MM.1S (cell line): ENCODE data around the gene CCDC30.

Experiments
- DNase-seq: peaks from one replicate; pipeline ENCODE4 v3.0.0-alpha.2; 2015
- H2AFZ ChIP-seq: fragments of 300-600 bp; sonication (generic); 2 replicates; pipeline ENCODE4 v1.6.0; 2016; ENCODE audit warnings: antibody characterized with exemption, low read length
- H3F3A ChIP-seq: fragments of 300-600 bp; sonication (generic); 2 replicates; pipeline ENCODE4 v1.6.1; 2016; ENCODE audit warnings: mild to moderate bottlenecking, antibody characterized with exemption, low read length, moderate library complexity, mixed read lengths; ENCODE audit not compliant: insufficient read depth
- H3K27ac ChIP-seq: fragments of 300-600 bp; sonication (generic); 2 replicates; pipeline ENCODE4 v1.5.1; 2016; ENCODE audit warnings: mild to moderate bottlenecking, low read length
- H3K27me3 ChIP-seq: fragments of 300-600 bp; sonication (generic); replicated peaks from 2 replicates; pipeline ENCODE4 v1.6.0; 2016; ENCODE audit warnings: low read length; ENCODE audit not compliant: insufficient read depth
- H3K36me3 ChIP-seq: fragments of 300-600 bp; sonication (generic); replicated peaks from 2 replicates; pipeline ENCODE4 v1.6.1; 2016; ENCODE audit warnings: mild to moderate bottlenecking, low read length, mixed read lengths; ENCODE audit not compliant: insufficient read depth
- H3K4me1 ChIP-seq: fragments of 300-600 bp; sonication (generic); 2 replicates; pipeline ENCODE4 v1.6.1; 2016; ENCODE audit warnings: low read length, mixed read lengths
- H3K4me2 ChIP-seq: fragments of 300-600 bp; sonication (generic); 2 replicates; pipeline ENCODE4 v1.6.0; 2016; ENCODE audit warnings: low read depth, low read length
- H3K4me3 ChIP-seq: fragments of 300-600 bp; sonication (generic); 2 replicates; pipeline ENCODE4 v1.5.1; 2016; ENCODE audit warnings: low read length, mixed read lengths
- H3K79me2 ChIP-seq: fragments of 300-600 bp; sonication (generic); 2 replicates; pipeline ENCODE4 v1.6.1; 2016; ENCODE audit warnings: mixed run types, low read length, mixed read lengths
- H3K9ac ChIP-seq: fragments of 300-600 bp; sonication (generic); 2 replicates; pipeline ENCODE4 v1.6.1; 2016; ENCODE audit warnings: low read length, mixed read lengths
- H3K9me2 ChIP-seq: fragments of 300-600 bp; sonication (generic); replicated peaks from 2 replicates; pipeline ENCODE4 v1.6.1; 2016; ENCODE audit warnings: mild to moderate bottlenecking, low read length, mixed read lengths; ENCODE audit not compliant: insufficient read depth
- H3K9me3 ChIP-seq: fragments of 300-600 bp; sonication (generic); replicated peaks from 2 replicates; pipeline ENCODE4 v1.6.1; 2016; ENCODE audit warnings: mild to moderate bottlenecking, low read length, mixed read lengths; ENCODE audit not compliant: insufficient read depth
- H4K20me1 ChIP-seq: fragments of 300-600 bp; sonication (generic); 2 replicates; pipeline ENCODE4 v1.6.1; 2016; ENCODE audit warnings: mild to moderate bottlenecking, low read length, moderate library complexity, mixed read lengths; ENCODE audit not compliant: insufficient read depth
- EZH2 ChIP-seq: fragments of 300-600 bp; sonication (generic); optimal IDR thresholded peaks from 2 replicates; pipeline ENCODE3; 2017; ENCODE audit warnings: low read depth, mild to moderate bottlenecking, antibody characterized with exemption, low read length, mixed read lengths
- EZH2phosphoT487 ChIP-seq: fragments of 300-600 bp; sonication (generic); IDR thresholded peaks from 2 replicates; pipeline ENCODE4 v1.6.1; 2018; ENCODE audit warnings: antibody characterized with exemption, low read length
- TF ChIP-seq, protein P1 (sequence below): fragments of 300-600 bp; sonication (generic); IDR thresholded peaks from 2 replicates; pipeline ENCODE4 v1.5.1; 2016; ENCODE audit warnings: antibody characterized with exemption, low read length, mixed read lengths

CCDC30 gene

DNA sequence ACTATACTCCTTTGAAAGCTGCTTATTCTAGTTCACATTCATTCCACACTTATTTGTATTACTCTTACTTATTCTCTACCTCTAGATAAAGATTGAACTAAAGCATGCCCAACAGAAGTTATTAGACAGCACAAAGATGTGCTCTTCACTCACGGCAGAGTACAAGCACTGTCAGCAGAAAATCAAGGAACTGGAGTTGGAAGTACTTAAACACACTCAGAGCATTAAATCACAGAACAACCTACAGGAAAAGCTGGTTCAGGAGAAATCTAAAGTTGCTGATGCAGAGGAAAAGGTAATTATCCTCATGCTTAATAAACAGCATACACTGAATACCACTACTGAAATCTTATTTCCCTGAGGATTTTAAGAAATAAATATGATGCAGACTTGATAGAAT lies 113.8 kb downstream of the CCDC30 start:
- H3K9me2 ChIP-seq = no peaks in the 10 kb centered on the region
- TF ChIP-seq, protein P1, sequence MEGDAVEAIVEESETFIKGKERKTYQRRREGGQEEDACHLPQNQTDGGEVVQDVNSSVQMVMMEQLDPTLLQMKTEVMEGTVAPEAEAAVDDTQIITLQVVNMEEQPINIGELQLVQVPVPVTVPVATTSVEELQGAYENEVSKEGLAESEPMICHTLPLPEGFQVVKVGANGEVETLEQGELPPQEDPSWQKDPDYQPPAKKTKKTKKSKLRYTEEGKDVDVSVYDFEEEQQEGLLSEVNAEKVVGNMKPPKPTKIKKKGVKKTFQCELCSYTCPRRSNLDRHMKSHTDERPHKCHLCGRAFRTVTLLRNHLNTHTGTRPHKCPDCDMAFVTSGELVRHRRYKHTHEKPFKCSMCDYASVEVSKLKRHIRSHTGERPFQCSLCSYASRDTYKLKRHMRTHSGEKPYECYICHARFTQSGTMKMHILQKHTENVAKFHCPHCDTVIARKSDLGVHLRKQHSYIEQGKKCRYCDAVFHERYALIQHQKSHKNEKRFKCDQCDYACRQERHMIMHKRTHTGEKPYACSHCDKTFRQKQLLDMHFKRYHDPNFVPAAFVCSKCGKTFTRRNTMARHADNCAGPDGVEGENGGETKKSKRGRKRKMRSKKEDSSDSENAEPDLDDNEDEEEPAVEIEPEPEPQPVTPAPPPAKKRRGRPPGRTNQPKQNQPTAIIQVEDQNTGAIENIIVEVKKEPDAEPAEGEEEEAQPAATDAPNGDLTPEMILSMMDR = no peak
- TF ChIP-seq EZH2phosphoT487 (no peak), EZH2 (no peak)
- no peaks in the 10 kb centered on the region for H4K20me1 ChIP-seq
- no peak overlapping the region for H3K27ac ChIP-seq
- no peaks in the 10 kb centered on the region for H3K9me3 ChIP-seq
- no peak overlapping the region for H3K4me2 ChIP-seq
- H3K9ac ChIP-seq = no peak overlapping the region
- H3K4me1 ChIP-seq = no peaks in the 10 kb centered on the region
- H3K79me2 ChIP-seq = no peaks in the 10 kb centered on the region
- no peak overlapping the region for H2AFZ ChIP-seq
- H3F3A ChIP-seq = no peaks in the 10 kb centered on the region
- H3K36me3 ChIP-seq = no peaks in the 10 kb centered on the region
- H3K4me3 ChIP-seq = no peak overlapping the region
- no peaks in the 10 kb centered on the region for H3K27me3 ChIP-seq
- no peak for DNase-seq

DNA sequence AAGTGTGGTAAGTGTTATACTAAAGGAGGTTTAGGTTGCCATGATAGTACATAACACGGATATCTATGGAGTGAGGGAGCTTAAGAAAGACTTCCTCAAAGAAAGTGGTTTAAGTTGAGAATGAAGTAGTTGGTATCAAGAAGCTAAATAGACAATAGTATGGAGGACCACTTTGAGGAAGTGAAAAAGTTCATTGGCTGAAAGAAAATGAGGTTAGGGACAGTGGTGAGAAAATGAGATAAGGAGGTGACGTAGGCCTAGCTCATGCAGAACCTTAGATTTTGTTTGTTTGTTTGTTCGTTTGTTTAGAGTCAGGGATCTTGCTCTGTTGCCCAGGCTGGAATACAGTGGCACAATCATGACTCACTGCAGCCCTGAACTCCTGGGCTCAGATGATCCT lies 122.9 kb downstream of the CCDC30 start:
- Histone ChIP-seq H3K4me2 (no peak overlapping the region), H3K27ac (no peak overlapping the region), H3K9me2 (no peaks in the 10 kb centered on the region), H3K79me2 (no peaks in the 10 kb centered on the region), H2AFZ (no peak overlapping the region), H3F3A (no peaks in the 10 kb centered on the region), H3K9ac (no peak overlapping the region), H3K9me3 (no peaks in the 10 kb centered on the region), H3K27me3 (no peaks in the 10 kb centered on the region), H3K4me3 (no peak overlapping the region), H3K36me3 (no peaks in the 10 kb centered on the region), H4K20me1 (no peaks in the 10 kb centered on the region), H3K4me1 (no peaks in the 10 kb centered on the region)
- no peak for DNase-seq
- TF ChIP-seq EZH2phosphoT487 (no peak), EZH2 (no peak)
- TF ChIP-seq, protein P1 = no peak

GRCh38 chr1:42587753-42588152 lies 124.7 kb downstream of the CCDC30 start:
- H3K79me2 ChIP-seq = no peaks in the 10 kb centered on the region
- no peaks in the 10 kb centered on the region for H3K36me3 ChIP-seq
- no peak overlapping the region for H3K4me3 ChIP-seq
- no peaks in the 10 kb centered on the region for H3K9me3 ChIP-seq
- no peak overlapping the region for H2AFZ ChIP-seq
- TF ChIP-seq EZH2 (no peak), EZH2phosphoT487 (no peak)
- TF ChIP-seq, protein P1 = no peak
- H3K4me2 ChIP-seq = no peak overlapping the region
- no peak overlapping the region for H3K9ac ChIP-seq
- H3K9me2 ChIP-seq = no peaks in the 10 kb centered on the region
- no peaks in the 10 kb centered on the region for H3F3A ChIP-seq
- H4K20me1 ChIP-seq = no peaks in the 10 kb centered on the region
- DNase-seq = no peak
- H3K4me1 ChIP-seq = no peaks in the 10 kb centered on the region
- H3K27ac ChIP-seq = no peak overlapping the region
- no peaks in the 10 kb centered on the region for H3K27me3 ChIP-seq

DNA sequence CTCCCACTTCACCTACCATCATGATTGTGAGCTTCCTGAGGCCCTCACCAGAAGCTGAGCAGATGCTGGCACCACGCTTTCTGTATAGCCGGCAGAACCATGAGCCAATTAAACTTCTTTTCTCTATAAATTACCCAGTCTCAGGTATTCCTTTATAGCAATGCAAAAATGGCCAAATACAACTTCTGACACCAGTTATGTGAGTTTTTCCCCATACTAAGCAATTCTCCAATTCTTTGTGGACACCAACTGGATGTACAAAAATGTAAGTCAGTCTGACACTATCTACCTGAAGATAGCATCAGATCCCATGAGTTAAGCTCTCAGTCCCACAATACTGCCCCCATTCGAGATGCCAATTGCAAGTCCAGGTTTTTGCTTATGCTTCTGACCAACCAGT lies 129.7 kb downstream of the CCDC30 start:
- no peak overlapping the region for H2AFZ ChIP-seq
- H3K9me2 ChIP-seq = no peaks in the 10 kb centered on the region
- TF ChIP-seq EZH2 (no peak), EZH2phosphoT487 (no peak)
- TF ChIP-seq, protein P1 = no peak
- H3K4me1 ChIP-seq = no peaks in the 10 kb centered on the region
- H3K36me3 ChIP-seq = no peaks in the 10 kb centered on the region
- H3K9ac ChIP-seq = no peak overlapping the region
- no peak overlapping the region for H3K27ac ChIP-seq
- H3K4me3 ChIP-seq = no peak overlapping the region
- no peak for DNase-seq
- no peak overlapping the region for H3K4me2 ChIP-seq
- no peaks in the 10 kb centered on the region for H3K9me3 ChIP-seq
- no peaks in the 10 kb centered on the region for H3K27me3 ChIP-seq
- H3K79me2 ChIP-seq = no peaks in the 10 kb centered on the region
- no peaks in the 10 kb centered on the region for H3F3A ChIP-seq
- H4K20me1 ChIP-seq = no peaks in the 10 kb centered on the region
